Keratinocyte (primary cell): ENCODE results near the gene CABP4. TPM values are rescaled to one million over a fixed set of nuclear protein-coding genes. Genes with fewer than 3 reads are reported as not detected.
"Not testable (repeated sequence)": the region's sequence is repeated elsewhere in the genome, so short reads cannot be mapped to it uniquely, and the experiment has no call there.

Source experiments
- DNase-seq: peaks from one replicate; pipeline ENCODE4 v3.0.0-alpha.2; 2011; ENCODE audit warnings: low read depth, missing footprints, low spot score
- FAIRE-seq: peaks from 2 replicates; lab custom pipeline; 2011; peaks lifted over from hg19 to GRCh38; lab: Jason Lieb, UNC
- H2AFZ ChIP-seq: 2 replicates; pipeline ENCODE4 v1.6.0; 2012; ENCODE audit warnings: low read length, control low read depth, inconsistent platforms; ENCODE audit not compliant: control insufficient read depth
- H3K27ac ChIP-seq: 2 replicates; pipeline ENCODE4 v1.5.1; 2011; ENCODE audit warnings: low read length; ENCODE audit not compliant: control insufficient read depth, insufficient read depth
- H3K27me3 ChIP-seq: 3 replicates; pipeline ENCODE4 v1.6.0; 2011; ENCODE audit warnings: low read length; ENCODE audit not compliant: control insufficient read depth, insufficient read depth; ENCODE audit errors: extremely low read depth
- H3K36me3 ChIP-seq, 2 experiments: 2 replicates in 1 of 2; 3 replicates in 1 of 2; pipeline ENCODE4 v1.5.1; 2011; ENCODE audit warnings: low read length in 2 of 2, mild to moderate bottlenecking in 1 of 2; ENCODE audit not compliant: control insufficient read depth in 2 of 2, insufficient read depth in 2 of 2; ENCODE audit errors: extremely low read depth in 1 of 2
- H3K4me1 ChIP-seq: 3 replicates; pipeline ENCODE4 v1.5.1; 2011; ENCODE audit warnings: low read length; ENCODE audit not compliant: control insufficient read depth, insufficient read depth; ENCODE audit errors: extremely low read depth
- H3K4me2 ChIP-seq: 3 replicates; pipeline ENCODE4 v1.6.0; 2011; ENCODE audit warnings: low read depth, low read length; ENCODE audit not compliant: control insufficient read depth, insufficient read depth; ENCODE audit errors: extremely low read depth
- H3K4me3 ChIP-seq, 3 experiments: fragments of 200-600 bp in 1 of 3; sonication (generic) in 1 of 3; 2 replicates in 2 of 3; 3 replicates in 1 of 3; pipeline ENCODE4 v1.5.1; 2011 to 2016; ENCODE audit warnings: low read length in 3 of 3, mild to moderate bottlenecking in 3 of 3, control low read depth in 2 of 3, inconsistent platforms in 1 of 3, low read depth in 1 of 3, mixed read lengths in 1 of 3, mixed run types in 1 of 3, moderate library complexity in 1 of 3; ENCODE audit not compliant: control insufficient read depth in 2 of 3, insufficient read depth in 2 of 3; ENCODE audit errors: extremely low read depth in 1 of 3
- H3K79me2 ChIP-seq: 2 replicates; pipeline ENCODE4 v1.6.0; 2012; ENCODE audit warnings: low read length; ENCODE audit not compliant: control insufficient read depth, insufficient read depth
- H3K9ac ChIP-seq: 3 replicates; pipeline ENCODE4 v1.6.0; 2011; ENCODE audit warnings: low read length; ENCODE audit not compliant: control insufficient read depth, insufficient read depth; ENCODE audit errors: extremely low read depth
- H3K9me1 ChIP-seq: 3 replicates; pipeline ENCODE4 v1.6.0; 2011; ENCODE audit warnings: low read length; ENCODE audit not compliant: control insufficient read depth, insufficient read depth; ENCODE audit errors: extremely low read depth
- H3K9me3 ChIP-seq: 2 replicates; pipeline ENCODE4 v1.5.1; 2012; ENCODE audit warnings: low read depth, low read length; ENCODE audit not compliant: control insufficient read depth
- H4K20me1 ChIP-seq: 3 replicates; pipeline ENCODE4 v1.6.0; 2011; ENCODE audit warnings: low read length; ENCODE audit not compliant: control insufficient read depth, insufficient read depth; ENCODE audit errors: extremely low read depth
- CTCF ChIP-seq, 3 experiments: IDR thresholded peaks in 1 of 3; conservative IDR thresholded peaks in 1 of 3; optimal IDR thresholded peaks in 1 of 3; 2 replicates in 2 of 3; 3 replicates in 1 of 3; pipeline versions ENCODE3 to v1.5.1; 2011; ENCODE audit warnings: low read length in 3 of 3, mild to moderate bottlenecking in 3 of 3, moderate library complexity in 2 of 3, control low read depth in 1 of 3, inconsistent platforms in 1 of 3; ENCODE audit not compliant: insufficient read depth in 2 of 3; ENCODE audit errors: extremely low read depth in 1 of 3
- EZH2 ChIP-seq: IDR thresholded peaks from one replicate; pipeline ENCODE4 v1.6.1; 2012; ENCODE audit warnings: inconsistent platforms, mild to moderate bottlenecking, low read length, moderate library complexity
- dilution Hi-C: fragments of 300-500 bp; cut with MboI; formaldehyde crosslinking; loops from one replicate; pipeline ENCODE4 v1.7.0; 2020; ENCODE audit warnings: low sequenced_read_pairs; ENCODE audit not compliant: extremely low pct_ligation_motif_present
- polyA plus RNA-seq, 5 experiments: library from polyadenylated mRNA; depleted of rRNA in 3 of 5; stranded (reverse) in 3 of 5; stranded (forward) in 1 of 5; unstranded in 1 of 5; fragments of >200 nt; gene quantifications; 1 replicate in 1 of 5; 2 replicates in 3 of 5; 3 replicates in 1 of 5; pipeline versions ENCODE4 v1.2.1 to v1.2.3, GENCODE V29; 2011 to 2012; ENCODE audit warnings: missing spikeins in 2 of 5, low read depth in 1 of 5, low replicate concordance in 1 of 5

The CABP4 gene
- polyA plus RNA-seq, 1 donor (not counting 4 experiments of a cell fraction or from before 2014, with no cell fraction given): not detected

- Histone ChIP-seq H3K27me3 (peaks cover 4% of the 10 kb centered on the region), H3K9ac (no peak overlapping the region), H3K9me1 (no peaks in the 10 kb centered on the region), H3K4me3 (no peak overlapping the region), H3K27ac (no peak overlapping the region), H3K9me3 (no peaks in the 10 kb centered on the region), H3K4me2 (no peak overlapping the region), H3K4me1 (peaks cover 25% of the 10 kb centered on the region), H3K36me3 (no peaks in the 10 kb centered on the region), H4K20me1 (no peaks in the 10 kb centered on the region), H2AFZ (no peak overlapping the region), H3K79me2 (peaks cover 1% of the 10 kb centered on the region)
- FAIRE-seq (no peak), DNase-seq (no peak)
- no peak for TF ChIP-seq CTCF (optimal IDR thresholded peaks at IDR 0.05 in 1 of 3, IDR thresholded peaks at IDR 0.05 in 1 of 3, conservative IDR thresholded peaks at IDR 0.05 in 1 of 3; ENCODE audit: extremely low read depth in 1 of 3, insufficient read depth in 2 of 3, low read length in 3 of 3)
- no peak for TF ChIP-seq EZH2
- dilution Hi-C loops: no loop called here
Observed at GRCh38 chr11:67423466-67423865, 31.7 kb upstream of the CABP4 start.

- dilution Hi-C loops: no loop called here
- Histone ChIP-seq H3K27ac (no peak overlapping the region), H4K20me1 (no peaks in the 10 kb centered on the region), H3K27me3 (peaks cover 4% of the 10 kb centered on the region), H3K4me2 (no peak overlapping the region), H2AFZ (no peak overlapping the region), H3K4me3 (no peak overlapping the region), H3K9me3 (no peaks in the 10 kb centered on the region), H3K79me2 (peaks cover 7% of the 10 kb centered on the region), H3K4me1 (peaks cover 21% of the 10 kb centered on the region), H3K36me3 (no peaks in the 10 kb centered on the region), H3K9me1 (no peaks in the 10 kb centered on the region), H3K9ac (no peak overlapping the region)
- TF ChIP-seq EZH2: no peak
- no peak for TF ChIP-seq CTCF (optimal IDR thresholded peaks at IDR 0.05 in 1 of 3, IDR thresholded peaks at IDR 0.05 in 1 of 3, conservative IDR thresholded peaks at IDR 0.05 in 1 of 3; ENCODE audit: extremely low read depth in 1 of 3, insufficient read depth in 2 of 3, low read length in 3 of 3)
- no peak for DNase-seq
- FAIRE-seq: no peak
Observed at GRCh38 chr11:67423891-67424613, 31.1 kb upstream of the CABP4 start.

GRCh38 chr11:67427364-67427859, 27.7 kb upstream of the CABP4 start:
- FAIRE-seq, DNase-seq, H3K9me3 ChIP-seq, H4K20me1 ChIP-seq, H3K27me3 ChIP-seq, dilution Hi-C loops, H3K9me1 ChIP-seq: not testable (repeated sequence)
- H3K4me3 ChIP-seq: peak overlapping the region; percentile 77 to 98 (median 97)
- H2AFZ ChIP-seq: peak overlapping the region; percentile 99
- H3K4me1 ChIP-seq: peaks cover 28% of the 10 kb centered on the region
- H3K27ac ChIP-seq: peak overlapping the region; percentile 90
- H3K4me2 ChIP-seq: peak overlapping the region; percentile 98
- peaks cover 27% of the 10 kb centered on the region for H3K79me2 ChIP-seq
- H3K36me3 ChIP-seq: peaks cover 11 to 20% of the 10 kb centered on the region in 2 experiments
- peak overlapping the region; percentile 97 for H3K9ac ChIP-seq
